Measurements from ENCODE around the gene DNAH1.

GRCh38 chr3:52322466-52322865 lies 6.3 kb downstream of the DNAH1 start:
- no peak for TF ChIP-seq EZH2 (IDR thresholded peaks at IDR 0.05)
- TF ChIP-seq CTCF (IDR thresholded peaks at IDR 0.05): no peak

All from neural progenitor cell (in vitro differentiated cells).